IMR-90 (cell line): ENCODE data around the gene RYR2. TPM values are rescaled to one million over a fixed set of nuclear protein-coding genes. Genes with fewer than 3 reads are reported as not detected.

Source experiments
- ATAC-seq: fragments of 200-7000 bp; cut with Tn5 transposase; 2 replicates; pipeline ENCODE4 v1.9.1; 2020; ENCODE audit warnings: low read depth, mild to moderate bottlenecking, moderate library complexity
- BruUV-seq: library from RNA; stranded (reverse); fragments of 400-500 nt; replicated peaks from 2 replicates; lab custom pipeline; 2021; lab: Mats Ljungman, UMichigan
- CTCF ChIA-PET: fragments of 300-600 bp; formaldehyde crosslinking; extraction: SDS; loops from one replicate; lab custom pipeline; 2021; ENCODE audit warnings: antibody characterized with exemption; lab: Yijun Ruan, JAX
- POLR2A ChIA-PET: fragments of 300-600 bp; sonication (Branson Sonifier 250); formaldehyde crosslinking; loops from one replicate; lab custom pipeline; 2022; ENCODE audit warnings: antibody characterized with exemption; ENCODE audit not compliant: unreplicated experiment; lab: Charles Lee
- DNase-seq: peaks from one replicate; pipeline ENCODE4 v3.0.0; 2013
- H2AFZ ChIP-seq: replicated peaks from 2 replicates; pipeline ENCODE3; 2013; ENCODE audit warnings: low read length, mild to moderate bottlenecking; ENCODE audit not compliant: poor library complexity
- H2AK5ac ChIP-seq: 2 replicates; pipeline ENCODE4 v1.6.1; 2013; ENCODE audit warnings: low read depth, low read length, inconsistent platforms
- H2AK9ac ChIP-seq: replicated peaks from 2 replicates; pipeline ENCODE3; 2013; ENCODE audit warnings: mild to moderate bottlenecking, low read depth, low read length, moderate library complexity; ENCODE audit not compliant: poor library complexity
- H2BK120ac ChIP-seq: 2 replicates; pipeline ENCODE4 v1.6.1; 2013; ENCODE audit warnings: low read depth, low read length, inconsistent platforms
- H2BK15ac ChIP-seq: 3 replicates; pipeline ENCODE4 v1.6.1; 2013; ENCODE audit warnings: low read depth, low read length, inconsistent platforms
- H2BK20ac ChIP-seq: 2 replicates; pipeline ENCODE4 v1.6.1; 2013; ENCODE audit warnings: low read depth, mild to moderate bottlenecking, inconsistent platforms, low read length, moderate library complexity
- H2BK5ac ChIP-seq: 2 replicates; pipeline ENCODE4 v1.6.1; 2013; ENCODE audit warnings: mild to moderate bottlenecking, low read depth, low read length, inconsistent platforms; ENCODE audit not compliant: poor library complexity, severe bottlenecking
- H3K14ac ChIP-seq: replicated peaks from 2 replicates; pipeline ENCODE4 v1.6.1; 2013; ENCODE audit warnings: low read depth, low read length, inconsistent platforms
- H3K18ac ChIP-seq: 2 replicates; pipeline ENCODE4 v1.6.1; 2013; ENCODE audit warnings: low read depth, low read length, control low read depth
- H3K23ac ChIP-seq: 2 replicates; pipeline ENCODE4 v1.6.1; 2013; ENCODE audit warnings: low read depth, low read length, inconsistent platforms
- H3K27ac ChIP-seq: 2 replicates; pipeline ENCODE4 v1.5.1; 2013; ENCODE audit warnings: mild to moderate bottlenecking, control low read depth, low read length; ENCODE audit not compliant: insufficient read depth
- H3K27me3 ChIP-seq: 2 replicates; pipeline ENCODE4 v1.6.1; 2013; ENCODE audit warnings: low read length; ENCODE audit not compliant: control insufficient read depth, insufficient read depth
- H3K36me3 ChIP-seq: 2 replicates; pipeline ENCODE4 v1.6.1; 2013; ENCODE audit warnings: low read length, mixed read lengths; ENCODE audit not compliant: control insufficient read depth, insufficient read depth
- H3K4ac ChIP-seq: 2 replicates; pipeline ENCODE4 v1.6.1; 2013; ENCODE audit warnings: low read depth, low read length, inconsistent platforms
- H3K4me1 ChIP-seq: 2 replicates; pipeline ENCODE4 v1.6.1; 2013; ENCODE audit warnings: low read length, mixed read lengths; ENCODE audit not compliant: control insufficient read depth, insufficient read depth
- H3K4me2 ChIP-seq: 2 replicates; pipeline ENCODE4 v1.6.1; 2013; ENCODE audit warnings: low read depth, mild to moderate bottlenecking, control low read depth, low read length, moderate library complexity
- H3K4me3 ChIP-seq: 2 replicates; pipeline ENCODE4 v1.5.1; 2013; ENCODE audit warnings: low read depth, mild to moderate bottlenecking, control low read depth, low read length, moderate library complexity; ENCODE audit not compliant: insufficient read depth
- H3K56ac ChIP-seq: 2 replicates; pipeline ENCODE4 v1.6.1; 2013; ENCODE audit warnings: low read length, inconsistent platforms; ENCODE audit not compliant: insufficient read depth; ENCODE audit errors: extremely low read depth
- H3K79me1 ChIP-seq, 2 experiments: 2 replicates each; pipeline ENCODE4 v1.6.1; 2013; ENCODE audit warnings: low read length in 2 of 2, inconsistent platforms in 1 of 2, low read depth in 1 of 2
- H3K9ac ChIP-seq: 2 replicates; pipeline ENCODE4 v1.6.1; 2013; ENCODE audit warnings: low read depth, low read length, control low read depth
- H3K9me1 ChIP-seq: 2 replicates; pipeline ENCODE4 v1.6.1; 2013; ENCODE audit warnings: low read length, inconsistent platforms; ENCODE audit not compliant: insufficient read depth
- H3K9me3 ChIP-seq: 2 replicates; pipeline ENCODE4 v1.6.1; 2013; ENCODE audit warnings: low read length; ENCODE audit not compliant: control insufficient read depth, insufficient read depth
- H4K20me1 ChIP-seq: 2 replicates; pipeline ENCODE4 v1.6.1; 2013; ENCODE audit warnings: low read length, inconsistent platforms; ENCODE audit not compliant: insufficient read depth
- H4K5ac ChIP-seq: 2 replicates; pipeline ENCODE4 v1.6.1; 2013; ENCODE audit warnings: mild to moderate bottlenecking, low read depth, low read length, control low read depth
- H4K8ac ChIP-seq, 2 experiments: 2 replicates each; pipeline ENCODE4 v1.6.1; 2013; ENCODE audit warnings: low read depth in 2 of 2, low read length in 2 of 2, control low read depth in 1 of 2, inconsistent platforms in 1 of 2
- H4K91ac ChIP-seq: 2 replicates; pipeline ENCODE4 v1.6.1; 2013; ENCODE audit warnings: low read depth, low read length, inconsistent platforms; ENCODE audit not compliant: insufficient read depth
- FOS ChIP-seq: fragments of 150-350 bp; IDR thresholded peaks from 2 replicates; pipeline ENCODE4 v1.6.1; 2016; ENCODE audit warnings: low read depth, low read length
- WGBS, 2 experiments: methylation state at CpG; one replicate each; pipeline versions ENCODE4 v1.1.5 to v1.1.7; 2013; ENCODE audit warnings: missing lambda C conversion rate in 2 of 2; ENCODE audit not compliant: insufficient read length in 1 of 2; ENCODE audit errors: extremely low coverage in 2 of 2; 5-methylcytosine and 5-hydroxymethylcytosine counted together
- dilution Hi-C: fragments of 300-500 bp; cut with HindIII; formaldehyde crosslinking; loops from one replicate; pipeline ENCODE4 v1.14.3; 2018; ENCODE audit warnings: low sequenced_read_pairs; ENCODE audit not compliant: unreplicated experiment
- in situ Hi-C: fragments of 300-500 bp; cut with MboI; formaldehyde crosslinking; loops from 3 replicates; pipeline ENCODE4 v1.14.3; 2019; ENCODE audit warnings: low sequenced_read_pairs, inconsistent platforms, mixed read lengths
- intact Hi-C: fragments of 100-400 bp; cut with micrococcal nuclease; formaldehyde crosslinking; loops from 2 replicates; pipeline ENCODE4 v1.10.0; 2022
- polyA plus RNA-seq, 3 experiments: library from polyadenylated mRNA; depleted of rRNA; stranded (reverse); fragments of >200 nt; gene quantifications; 2 replicates each; pipeline ENCODE4 v1.2.3, GENCODE V29; 2012; ENCODE audit warnings: low replicate concordance in 1 of 3
- total RNA-seq: library from RNA; depleted of rRNA; stranded (reverse); fragments of >200 nt; gene quantifications from 2 replicates; pipeline ENCODE4 v1.2.3, GENCODE V29; 2012

RYR2 gene
- total and polyA plus RNA-seq, 2 of the 4 experiments (the other 2 are of a cell fraction) = not detected

- Histone ChIP-seq H3K4me2 (no peak overlapping the region), H3K79me1 (no peaks in the 10 kb centered on the region), H3K4ac (no peak overlapping the region), H3K9me1 (no peaks in the 10 kb centered on the region), H2AFZ (no peak overlapping the region), H3K4me3 (no peak overlapping the region), H3K27ac (no peak overlapping the region), H3K4me1 (no peaks in the 10 kb centered on the region), H2AK5ac (no peak overlapping the region), H2BK5ac (no peak overlapping the region), H4K91ac (no peak overlapping the region), H3K9ac (no peak overlapping the region), H4K8ac (no peak overlapping the region), H3K18ac (no peak overlapping the region), H4K20me1 (no peaks in the 10 kb centered on the region), H2AK9ac (no peak overlapping the region), H3K36me3 (no peaks in the 10 kb centered on the region), H3K9me3 (peaks cover 37% of the 10 kb centered on the region), H2BK15ac (no peak overlapping the region), H3K27me3 (no peaks in the 10 kb centered on the region), H2BK20ac (no peak overlapping the region), H3K14ac (no peak overlapping the region), H3K23ac (no peak overlapping the region), H3K56ac (no peak overlapping the region), H2BK120ac (no peak overlapping the region), H4K5ac (no peak overlapping the region)
- intact Hi-C loops (no loop called here), in situ Hi-C loops (no loop called here), dilution Hi-C loops (no loop called here)
- ATAC-seq (no peak), DNase-seq (no peak)
- no peak for TF ChIP-seq FOS
- no CpG with 5 or more reads among the region's 12 CpGs for WGBS, 2 experiments
- ChIA-PET CTCF (no interaction called here), POLR2A (no interaction called here)
- no TSS peak for BruUV-seq
Observed at GRCh38 chr1:236997882-236998281, 44.1 kb upstream of the RYR2 start.
